ENCODE results near the gene PCDHGA12.

PCDHGA12 gene

DNA sequence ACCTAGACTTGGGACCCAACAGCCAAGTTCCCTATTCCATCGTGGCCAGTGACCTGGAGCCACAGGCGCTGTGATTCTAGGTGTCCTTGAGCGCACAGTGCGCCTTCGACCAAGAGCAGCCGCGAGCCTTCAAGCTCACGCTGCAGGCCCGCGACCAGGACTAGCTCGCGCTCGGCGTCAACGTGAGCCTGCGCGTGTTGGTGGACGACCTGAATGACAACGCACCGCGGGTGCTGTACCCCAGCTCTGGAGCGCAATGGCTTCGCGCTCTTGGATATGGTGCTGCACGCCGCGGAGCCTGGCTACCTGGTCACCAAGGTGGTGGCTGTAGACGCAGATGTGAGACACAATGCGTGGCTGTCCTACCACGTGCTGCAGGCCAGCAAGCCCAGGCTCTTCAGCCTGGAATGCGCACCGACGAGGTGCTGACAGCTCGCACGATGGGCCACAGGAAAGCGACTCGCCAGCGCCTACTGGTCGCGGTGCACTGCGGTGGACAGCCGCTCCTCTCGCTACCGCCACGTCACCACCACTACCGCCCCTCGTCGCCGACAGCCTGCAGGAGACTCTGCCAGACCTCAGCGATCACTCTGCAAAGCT lies 11.4 kb downstream of the PCDHGA12 start:
- no peak for DNase-seq

DNA sequence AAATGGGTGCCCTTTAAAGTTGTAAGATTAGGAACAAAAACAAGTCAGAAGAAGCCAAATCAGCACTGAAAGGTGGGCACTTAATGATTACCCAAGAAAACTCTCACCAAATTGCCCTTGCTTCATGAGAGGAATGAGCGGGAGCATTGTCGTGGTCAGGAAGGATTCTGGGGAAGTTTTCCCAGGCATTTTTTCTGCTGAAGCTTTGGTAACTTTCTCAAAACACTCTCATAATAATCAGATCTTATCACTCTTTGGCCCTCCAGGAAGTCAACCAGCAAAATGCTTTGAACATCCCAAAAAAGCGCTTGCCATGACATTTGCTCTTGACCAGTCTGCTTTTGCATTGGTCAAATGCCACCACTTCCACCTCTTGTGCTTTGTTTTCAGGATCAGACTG lies 35.0 kb downstream of the PCDHGA12 start:
- no peak for DNase-seq

DNA sequence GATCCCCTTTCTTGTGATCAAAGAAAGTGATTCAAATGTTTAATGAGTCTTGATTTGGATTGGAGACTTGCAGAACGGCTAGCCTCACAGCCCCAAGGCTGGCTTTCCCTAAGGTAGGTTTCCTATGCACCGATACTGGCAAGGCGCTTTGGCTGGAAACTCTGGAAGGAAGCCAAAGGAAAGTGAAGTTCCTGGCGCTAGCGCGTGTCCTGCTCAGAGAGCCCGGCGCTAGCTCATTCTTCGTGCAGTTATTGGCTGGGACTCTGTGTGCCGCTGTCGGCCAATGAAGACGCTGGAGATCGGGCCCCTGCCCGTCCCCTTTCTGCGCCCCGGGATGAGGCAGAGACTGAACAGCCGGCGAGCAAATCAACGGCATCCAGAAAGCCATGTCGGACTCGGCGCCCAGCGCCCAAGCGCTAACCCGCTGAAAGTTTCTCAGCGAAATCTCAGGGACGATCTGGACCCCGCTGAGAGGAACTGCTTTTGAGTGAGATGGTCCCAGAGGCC lies 45.4 kb downstream of the PCDHGA12 start, which contains the start of gene PCDHGC3:
Gene PCDHGC3 (plus strand): TSS at position 342 of the 507 bp plus-strand sequence. CDS start 151 bp downstream, at position 493.
- DNase-seq: peak in 2 of 6 experiments; percentile 9 to 24

DNA sequence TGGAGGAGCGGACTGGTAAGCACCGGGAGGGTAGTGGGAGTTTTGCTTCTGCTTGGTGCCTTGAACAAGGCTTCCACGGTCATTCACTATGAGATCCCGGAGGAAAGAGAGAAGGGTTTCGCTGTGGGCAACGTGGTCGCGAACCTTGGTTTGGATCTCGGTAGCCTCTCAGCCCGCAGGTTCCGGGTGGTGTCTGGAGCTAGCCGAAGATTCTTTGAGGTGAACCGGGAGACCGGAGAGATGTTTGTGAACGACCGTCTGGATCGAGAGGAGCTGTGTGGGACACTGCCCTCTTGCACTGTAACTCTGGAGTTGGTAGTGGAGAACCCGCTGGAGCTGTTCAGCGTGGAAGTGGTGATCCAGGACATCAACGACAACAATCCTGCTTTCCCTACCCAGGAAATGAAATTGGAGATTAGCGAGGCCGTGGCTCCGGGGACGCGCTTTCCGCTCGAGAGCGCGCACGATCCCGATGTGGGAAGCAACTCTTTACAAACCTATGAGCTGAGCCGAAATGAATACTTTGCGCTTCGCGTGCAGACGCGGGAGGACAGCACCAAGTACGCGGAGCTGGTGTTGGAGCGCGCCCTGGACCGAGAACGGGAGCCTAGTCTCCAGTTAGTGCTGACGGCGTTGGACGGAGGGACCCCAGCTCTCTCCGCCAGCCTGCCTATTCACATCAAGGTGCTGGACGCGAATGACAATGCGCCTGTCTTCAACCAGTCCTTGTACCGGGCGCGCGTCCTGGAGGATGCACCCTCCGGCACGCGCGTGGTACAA lies 46.0 kb downstream of the PCDHGA12 start:
- DNase-seq: no peak

DNA sequence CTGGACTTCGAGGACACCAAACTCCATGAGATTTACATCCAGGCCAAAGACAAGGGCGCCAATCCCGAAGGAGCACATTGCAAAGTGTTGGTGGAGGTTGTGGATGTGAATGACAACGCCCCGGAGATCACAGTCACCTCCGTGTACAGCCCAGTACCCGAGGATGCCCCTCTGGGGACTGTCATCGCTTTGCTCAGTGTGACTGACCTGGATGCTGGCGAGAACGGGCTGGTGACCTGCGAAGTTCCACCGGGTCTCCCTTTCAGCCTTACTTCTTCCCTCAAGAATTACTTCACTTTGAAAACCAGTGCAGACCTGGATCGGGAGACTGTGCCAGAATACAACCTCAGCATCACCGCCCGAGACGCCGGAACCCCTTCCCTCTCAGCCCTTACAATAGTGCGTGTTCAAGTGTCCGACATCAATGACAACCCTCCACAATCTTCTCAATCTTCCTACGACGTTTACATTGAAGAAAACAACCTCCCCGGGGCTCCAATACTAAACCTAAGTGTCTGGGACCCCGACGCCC lies 46.8 kb downstream of the PCDHGA12 start:
- DNase-seq: no peak

DNA sequence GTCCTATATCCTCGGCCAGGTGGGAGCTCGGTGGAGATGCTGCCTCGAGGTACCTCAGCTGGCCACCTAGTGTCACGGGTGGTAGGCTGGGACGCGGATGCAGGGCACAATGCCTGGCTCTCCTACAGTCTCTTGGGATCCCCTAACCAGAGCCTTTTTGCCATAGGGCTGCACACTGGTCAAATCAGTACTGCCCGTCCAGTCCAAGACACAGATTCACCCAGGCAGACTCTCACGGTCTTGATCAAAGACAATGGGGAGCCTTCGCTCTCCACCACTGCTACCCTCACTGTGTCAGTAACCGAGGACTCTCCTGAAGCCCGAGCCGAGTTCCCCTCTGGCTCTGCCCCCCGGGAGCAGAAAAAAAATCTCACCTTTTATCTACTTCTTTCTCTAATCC lies 47.5 kb downstream of the PCDHGA12 start:
- no peak for DNase-seq

DNA sequence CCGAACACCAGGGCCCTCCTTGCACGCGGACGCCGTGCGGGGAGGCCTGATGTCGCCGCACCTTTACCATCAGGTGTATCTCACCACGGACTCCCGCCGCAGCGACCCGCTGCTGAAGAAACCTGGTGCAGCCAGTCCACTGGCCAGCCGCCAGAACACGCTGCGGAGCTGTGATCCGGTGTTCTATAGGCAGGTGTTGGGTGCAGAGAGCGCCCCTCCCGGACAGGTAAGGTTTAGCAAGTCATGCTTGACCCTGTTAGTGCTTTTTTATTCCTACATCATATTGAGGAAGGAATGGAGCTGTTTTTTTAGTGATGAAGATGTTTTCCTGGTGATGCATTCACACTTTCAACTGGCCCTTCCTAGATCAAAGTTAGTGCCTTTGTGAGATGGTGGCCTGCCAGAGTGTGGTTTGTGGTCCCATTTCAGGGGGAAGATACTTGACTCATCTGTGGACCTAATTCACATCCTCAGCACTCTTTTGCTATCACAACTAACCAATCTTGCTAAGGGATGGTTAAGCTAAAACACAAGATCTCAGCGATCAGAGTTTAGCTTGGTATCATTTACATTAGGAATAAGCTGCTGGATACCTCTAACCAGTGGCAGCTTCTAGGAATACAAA lies 48.1 kb downstream of the PCDHGA12 start:
- no peak for DNase-seq

DNA sequence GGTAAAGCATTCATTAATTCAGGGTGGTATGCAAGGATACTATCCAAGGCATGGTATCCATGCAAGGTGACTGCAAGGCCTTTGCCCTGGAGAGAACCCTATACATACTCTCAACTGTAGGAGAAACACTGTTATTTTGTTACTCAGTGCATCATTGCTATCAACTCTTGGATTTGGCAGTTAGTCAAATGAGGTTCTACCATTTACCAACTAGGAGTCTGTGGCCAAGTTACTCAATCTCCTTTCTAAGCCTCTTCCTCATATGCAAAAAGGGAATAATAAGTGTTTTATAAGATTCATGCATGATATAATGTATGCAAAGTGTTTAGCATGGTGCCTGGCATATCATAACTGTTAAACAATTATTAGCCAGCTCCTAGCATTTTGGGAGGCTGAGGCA lies 49.5 kb downstream of the PCDHGA12 start:
- no peak for DNase-seq

Data from stimulated activated naive CD4-positive, alpha-beta T cell (primary cell).